CD4-positive, alpha-beta T cell (primary cell): Measurements from ENCODE around the gene C14orf119. TPM values are rescaled to one million over a fixed set of nuclear protein-coding genes. Genes with fewer than 3 reads are reported as not detected.

Source experiments
- ATAC-seq: fragments of 200-7000 bp; cut with Tn5 transposase; one replicate; pipeline ENCODE4 v1.10.0; 2022; ENCODE audit warnings: mild to moderate bottlenecking; ENCODE audit not compliant: poor library complexity
- CTCF ChIA-PET: fragments of 350-600 bp; sonication (Branson Sonifier 250); formaldehyde crosslinking; loops from one replicate; lab custom pipeline; 2021; ENCODE audit warnings: antibody characterized with exemption, inconsistent platforms; lab: Charles Lee
- POLR2A ChIA-PET: fragments of 350-600 bp; sonication (Branson Sonifier 250); formaldehyde crosslinking; loops from one replicate; lab custom pipeline; 2021; ENCODE audit warnings: antibody characterized with exemption, inconsistent platforms; lab: Charles Lee
- DNase-seq, 14 experiments: peaks; one replicate each; pipeline ENCODE4 v3.0.0-alpha.2; 2013 to 2020; ENCODE audit warnings: mixed read lengths in 2 of 14
- H3K27ac ChIP-seq, 2 donors: one replicate each; pipeline versions ENCODE4 v1.5.1 to v1.7.0; 2013; ENCODE audit warnings: low read length in 2 of 2, low read depth in 1 of 2, mild to moderate bottlenecking in 1 of 2
- H3K27me3 ChIP-seq, 2 experiments: 1 replicate in 1 of 2; 2 replicates in 1 of 2; pipeline versions ENCODE4 v1.6.1 to v1.7.0; 2013; ENCODE audit warnings: low read length in 2 of 2, control low read depth in 1 of 2, mild to moderate bottlenecking in 1 of 2, moderate library complexity in 1 of 2; ENCODE audit not compliant: insufficient read depth in 2 of 2, control insufficient read depth in 1 of 2
- H3K36me3 ChIP-seq: one replicate; pipeline ENCODE4 v1.6.1; 2013; ENCODE audit warnings: low read length, control low read depth; ENCODE audit not compliant: insufficient read depth
- H3K4me1 ChIP-seq: one replicate; pipeline ENCODE4 v1.6.1; 2013; ENCODE audit warnings: low read length, control low read depth; ENCODE audit not compliant: insufficient read depth
- H3K4me3 ChIP-seq: one replicate; pipeline ENCODE4 v1.5.1; 2013; ENCODE audit warnings: mild to moderate bottlenecking, low read length, moderate library complexity
- H3K9me3 ChIP-seq, 2 experiments: 1 replicate in 1 of 2; 2 replicates in 1 of 2; pipeline versions ENCODE4 v1.6.1 to v1.7.0; 2013; ENCODE audit warnings: low read length in 2 of 2, mild to moderate bottlenecking in 2 of 2, control low read depth in 1 of 2, moderate library complexity in 1 of 2; ENCODE audit not compliant: control insufficient read depth in 1 of 2, insufficient read depth in 1 of 2
- H3K27ac Mint-ChIP-seq: one replicate; pipeline ENCODE4 v1.8.0; 2020; ENCODE audit warnings: mixed read lengths
- H3K27me3 Mint-ChIP-seq: one replicate; pipeline ENCODE4 v1.8.0; 2021; ENCODE audit warnings: mixed read lengths
- H3K36me3 Mint-ChIP-seq: one replicate; pipeline ENCODE4 v1.8.0; 2021; ENCODE audit warnings: low read depth, mixed read lengths
- H3K4me1 Mint-ChIP-seq: one replicate; pipeline ENCODE4 v1.8.0; 2021; ENCODE audit warnings: low read depth, mixed read lengths
- H3K4me3 Mint-ChIP-seq: one replicate; pipeline ENCODE4 v1.8.0; 2020; ENCODE audit warnings: mild to moderate bottlenecking, mixed read lengths
- H3K9me3 Mint-ChIP-seq: one replicate; pipeline ENCODE4 v1.8.0; 2020; ENCODE audit warnings: mixed read lengths
- CTCF ChIP-seq: fragments of 200-600 bp; IDR thresholded peaks from one replicate; pipeline ENCODE4 v1.8.0; 2022; ENCODE audit warnings: antibody characterized with exemption, mild to moderate bottlenecking
- intact Hi-C, 2 experiments: fragments of 100-400 bp; cut with DNase I in 1 of 2; cut with micrococcal nuclease in 1 of 2; formaldehyde crosslinking; loops; one replicate each; pipeline versions ENCODE4 v1.15.1 to v1.9.0; 2023 to 2025; cut with DNase I, micrococcal nuclease
- total RNA-seq, 174 experiments: library from RNA in 2 of 174; stranded (reverse) in 2 of 174; gene quantifications; one replicate each; pipeline ENCODE4 v1.2.3 and lab custom pipeline; 2021 to 2026

Gene C14orf119
- total RNA-seq, 2 experiments from 2014 or later, result 3.1 to 3.9 TPM

DNA sequence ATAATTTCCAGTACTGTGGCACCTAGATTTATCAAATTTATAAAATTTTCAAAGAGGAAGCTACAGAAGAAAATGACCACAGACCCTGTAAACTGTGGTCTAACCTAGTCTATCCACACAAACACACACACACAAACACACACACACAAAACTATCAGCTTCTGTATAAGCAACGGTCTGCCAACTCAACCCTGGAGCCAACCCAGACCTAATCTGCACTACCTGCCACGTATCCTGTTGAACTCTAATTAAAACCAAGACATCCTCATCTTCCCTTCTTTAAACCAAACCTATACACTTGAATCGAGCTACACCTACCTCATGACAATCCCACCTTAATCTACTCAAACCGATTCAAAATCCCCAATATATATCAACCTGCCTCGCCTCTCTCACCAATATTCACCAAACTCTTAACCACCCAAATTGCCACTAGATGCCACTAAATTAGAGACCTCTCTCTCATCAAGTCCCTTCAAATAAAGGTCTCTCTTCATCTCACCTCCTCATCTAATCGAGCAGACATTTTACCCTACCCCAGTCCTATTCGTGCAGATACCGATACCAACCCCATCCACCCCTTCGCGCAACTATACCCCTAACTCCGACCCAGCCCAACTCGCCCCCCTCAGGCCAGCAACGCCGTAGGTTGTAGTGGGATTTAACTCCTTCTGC, 1.2 kb upstream of the C14orf119 start:
- Mint-ChIP-seq H3K9me3 (no peaks in the 10 kb centered on the region), H3K36me3 (peaks cover 56% of the 10 kb centered on the region), H3K4me3 (no peak overlapping the region), H3K4me1 (peaks cover 47% of the 10 kb centered on the region), H3K27ac (no peak overlapping the region), H3K27me3 (no peaks in the 10 kb centered on the region)
- no peak for TF ChIP-seq CTCF
- CTCF ChIA-PET, result interaction anchor here (0.8 to 4.4 kb wide), 13 partner anchors 13 to 165 kb away, joined by 3 to 32 read pairs (median 5); partner anchors contain the start of gene PRMT5
- intact Hi-C loops, result loop anchor here (2.0 to 10.0 kb wide), 6 partner anchors 15 to 471 kb away; partner anchors contain the start of genes AP1G2 (in 1 of the 2), HOMEZ (in 1 of the 2), OXA1L (in 1 of the 2) and PABPN1 (in 1 of the 2)
- POLR2A ChIA-PET, result interaction anchor here (0.6 to 5.0 kb wide), 46 partner anchors 8 to 1789 kb away, joined by 3 to 135 read pairs (median 5); partner anchors contain the start of genes AJUBA, CDH24, CEBPE and CHD8
- Histone ChIP-seq H3K4me3 (peak overlapping the region; percentile 81), H3K27ac (peak overlapping the region; percentile 95 to 97), H3K27me3 (no peaks in the 10 kb centered on the region), H3K36me3 (peaks cover 56% of the 10 kb centered on the region), H3K9me3 (no peaks in the 10 kb centered on the region), H3K4me1 (peaks cover 29% of the 10 kb centered on the region)
- DNase-seq (no peak), ATAC-seq (no peak)

GRCh38 chr14:23094666-23095195, 574 bp upstream of the C14orf119 start, which contains the start of gene ACIN1:
Gene ACIN1, minus strand, starts transcription at chr14:23095136. Its CDS starts 24 bp downstream, at chr14:23095112.
- ChIA-PET POLR2A (interaction anchor here (0.6 to 5.0 kb wide), 56 partner anchors 9 to 1789 kb away, joined by 3 to 135 read pairs (median 4); partner anchors contain the start of genes AJUBA, CDH24, CEBPE and CHD8), CTCF (interaction anchor here (0.6 to 4.4 kb wide), 17 partner anchors 14 to 1120 kb away, joined by 3 to 32 read pairs (median 5); partner anchors contain the start of genes AJUBA, CDH24 and PRMT5)
- peaks cover 54% of the 10 kb centered on the region for H3K36me3 ChIP-seq
- peaks cover 52% of the 10 kb centered on the region for H3K36me3 Mint-ChIP-seq
- peaks cover 29% of the 10 kb centered on the region for H3K4me1 ChIP-seq
- no peak within 1 kb of the TSS for H3K27ac Mint-ChIP-seq
- peak within 1 kb of the TSS; percentile 81 for H3K4me3 ChIP-seq
- intact Hi-C loops, result loop anchor here (1.0 to 10.0 kb wide), 7 partner anchors 24 to 470 kb away; partner anchors contain the start of genes HOMEZ (in 2 of the 2), AP1G2 (in 1 of the 2), OXA1L (in 1 of the 2) and PABPN1 (in 1 of the 2)
- no peaks in the 10 kb centered on the region for H3K27me3 Mint-ChIP-seq
- H3K27ac ChIP-seq, result peak within 1 kb of the TSS; percentile 96 to 97
- TF ChIP-seq CTCF, result no peak
- no peaks in the 10 kb centered on the region for H3K27me3 ChIP-seq
- no peak within 1 kb of the TSS for H3K4me3 Mint-ChIP-seq
- H3K9me3 ChIP-seq, result no peaks in the 10 kb centered on the region
- DNase-seq (peak; percentile 49 to 99 (median 70)), ATAC-seq (peak; percentile 27)
- peaks cover 47% of the 10 kb centered on the region for H3K4me1 Mint-ChIP-seq
- H3K9me3 Mint-ChIP-seq, result no peaks in the 10 kb centered on the region

GRCh38 chr14:23097786-23098185, 2.5 kb downstream of the C14orf119 start:
- Mint-ChIP-seq H3K36me3 (peaks cover 34% of the 10 kb centered on the region), H3K9me3 (no peaks in the 10 kb centered on the region), H3K27me3 (no peaks in the 10 kb centered on the region), H3K4me3 (peak overlapping the region; percentile 7), H3K4me1 (peaks cover 41% of the 10 kb centered on the region), H3K27ac (no peak overlapping the region)
- DNase-seq (no peak), ATAC-seq (no peak)
- no peaks in the 10 kb centered on the region for H3K9me3 ChIP-seq
- peaks cover 29% of the 10 kb centered on the region for H3K4me1 ChIP-seq
- no peak for TF ChIP-seq CTCF
- no peak overlapping the region for H3K27ac ChIP-seq
- peaks cover 27% of the 10 kb centered on the region for H3K36me3 ChIP-seq
- intact Hi-C loops, result loop anchor here (2.0 to 10.0 kb wide), 6 partner anchors 21 to 467 kb away; partner anchors contain the start of genes HOMEZ (in 2 of the 2), AP1G2 (in 1 of the 2), CEBPE (in 1 of the 2) and OXA1L (in 1 of the 2)
- H3K4me3 ChIP-seq, result no peak overlapping the region
- ChIA-PET POLR2A (interaction anchor here (1.6 to 5.0 kb wide), 2 partner anchors 12 to 21 kb away, joined by 4 to 135 read pairs; partner anchors contain the start of gene CEBPE), CTCF (interaction anchor here (1.9 to 4.4 kb wide), 2 partner anchors 23 to 29 kb away, joined by 4 to 32 read pairs; no protein-coding TSS in a partner anchor)
- no peaks in the 10 kb centered on the region for H3K27me3 ChIP-seq
